Middle frontal gyrus (tissue), 1 donor: ENCODE results near the gene STPG4.

Source experiments
- DNase-seq: peaks from one replicate; pipeline ENCODE4 v3.0.0-alpha.2; 2015; ENCODE audit warnings: low spot score; ENCODE audit errors: extremely low spot score

Gene STPG4

DNA sequence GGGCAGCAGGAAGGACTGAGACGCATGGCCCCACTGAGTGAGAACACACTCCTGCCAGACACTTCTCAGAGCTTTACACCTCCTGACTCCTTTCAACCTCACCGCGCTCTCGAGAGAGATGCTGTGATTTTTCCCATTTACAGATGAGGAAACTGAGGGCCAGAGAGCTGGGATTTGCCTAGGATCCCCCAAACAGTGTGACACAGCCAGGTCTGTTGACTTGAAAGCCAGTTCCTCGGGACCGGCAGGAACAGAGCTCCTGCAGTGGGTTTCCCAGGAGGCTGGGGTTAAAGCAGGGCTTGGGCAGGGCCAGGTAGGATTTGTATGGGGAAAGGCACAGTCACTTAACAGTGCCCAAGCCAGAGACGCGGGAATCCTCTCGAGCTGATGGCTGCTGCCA is 81.9 kb downstream of the STPG4 start:
- DNase-seq, result no peak

DNA sequence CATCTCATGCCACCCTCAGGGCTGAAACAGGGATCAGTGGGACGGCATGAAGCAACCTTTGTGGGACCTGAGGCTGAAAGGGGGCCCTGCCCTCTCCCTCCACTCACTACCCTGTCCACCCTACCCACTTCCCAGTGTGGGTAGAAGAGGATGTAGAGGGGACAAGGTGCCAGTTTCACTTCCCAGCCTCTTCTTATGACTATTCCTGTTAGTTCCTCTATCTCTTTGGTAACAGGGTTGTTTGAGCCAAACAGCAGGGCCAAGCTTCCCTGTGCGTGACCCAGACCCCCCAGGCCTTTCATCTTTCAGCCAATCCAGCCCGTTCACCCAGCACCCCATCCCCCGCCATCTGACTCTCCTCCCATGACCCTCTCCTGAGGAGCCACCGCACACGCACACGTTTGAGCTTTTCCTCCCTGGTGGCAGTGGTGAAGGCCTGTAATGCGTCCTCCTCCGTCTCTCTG is 82.3 kb downstream of the STPG4 start:
- no peak for DNase-seq

DNA sequence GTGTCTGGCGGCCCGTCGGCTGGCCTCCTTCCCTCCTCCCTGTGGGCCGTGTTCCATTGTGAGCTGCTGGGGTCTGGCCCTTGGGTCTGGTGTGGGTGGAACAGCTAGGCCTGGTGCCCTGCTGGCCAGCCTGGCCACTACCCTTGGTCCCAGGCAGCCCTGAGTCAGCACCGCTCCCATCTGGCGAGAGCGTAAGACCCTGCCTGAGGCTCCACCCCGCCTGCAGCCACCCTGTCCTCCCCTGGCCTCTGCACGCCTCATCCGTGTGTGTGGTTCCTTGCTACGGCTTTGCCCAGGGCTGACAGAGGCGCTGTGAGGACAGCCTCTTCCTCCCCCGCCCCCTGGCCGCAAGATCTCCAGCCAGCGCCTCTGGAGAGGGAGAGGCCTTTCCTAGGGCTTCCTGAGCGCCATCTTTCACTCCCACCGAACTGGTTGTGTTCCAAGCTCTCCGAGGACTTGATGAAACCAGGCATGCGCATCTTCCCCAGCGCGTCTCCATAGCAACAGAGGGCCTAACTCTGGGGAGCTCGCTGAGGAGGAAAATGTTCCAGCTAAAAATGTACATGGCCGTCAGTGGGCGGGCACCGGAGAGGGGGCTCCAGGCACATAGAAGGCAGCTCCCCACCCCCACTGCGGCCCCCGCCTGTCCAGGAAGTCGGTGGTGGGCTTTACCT is 83.0 kb downstream of the STPG4 start:
- DNase-seq, result peak; percentile 91

DNA sequence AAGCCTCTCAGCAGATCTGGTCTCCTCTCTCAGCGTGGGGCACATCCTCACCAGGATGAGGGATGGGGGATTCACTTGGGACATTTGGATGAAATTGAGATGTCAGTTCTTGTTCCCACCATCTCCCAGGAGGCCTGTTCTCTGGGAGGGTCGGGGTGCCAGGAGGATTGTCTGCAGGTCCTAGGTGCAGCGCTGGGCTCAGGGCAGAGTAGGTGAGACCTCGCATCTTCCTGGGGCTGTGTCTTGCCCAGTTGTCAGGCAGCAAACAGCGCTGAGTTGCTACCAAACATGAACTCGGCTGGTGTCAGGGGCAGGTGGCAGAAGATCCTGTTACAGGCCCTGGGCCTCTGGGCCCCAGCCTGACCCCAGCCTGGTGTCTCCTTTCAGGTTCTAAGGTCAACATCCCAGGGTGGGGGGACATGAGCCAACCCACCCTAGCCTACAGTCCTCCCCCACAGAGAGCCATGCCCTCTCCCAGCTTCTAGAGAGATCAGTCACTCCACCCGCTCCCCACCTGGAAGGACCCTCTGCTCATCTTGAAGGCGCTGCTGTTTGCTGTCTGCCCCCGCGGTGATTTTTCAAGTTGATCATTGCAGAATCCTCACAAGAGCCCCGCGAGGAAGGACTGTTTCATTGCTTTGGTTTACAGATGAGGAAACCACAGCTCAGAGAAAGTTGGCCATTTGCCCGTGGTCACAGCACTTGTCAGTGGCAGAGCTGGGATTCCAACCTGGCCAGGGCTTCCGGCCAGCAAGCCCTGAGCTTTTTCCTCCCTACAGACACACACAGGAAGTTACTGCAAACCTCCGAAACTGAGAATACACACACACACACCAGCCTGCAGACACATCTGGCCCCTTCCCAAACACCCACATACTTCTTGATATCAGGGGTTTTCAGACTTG is 83.9 kb downstream of the STPG4 start:
- no peak for DNase-seq

DNA sequence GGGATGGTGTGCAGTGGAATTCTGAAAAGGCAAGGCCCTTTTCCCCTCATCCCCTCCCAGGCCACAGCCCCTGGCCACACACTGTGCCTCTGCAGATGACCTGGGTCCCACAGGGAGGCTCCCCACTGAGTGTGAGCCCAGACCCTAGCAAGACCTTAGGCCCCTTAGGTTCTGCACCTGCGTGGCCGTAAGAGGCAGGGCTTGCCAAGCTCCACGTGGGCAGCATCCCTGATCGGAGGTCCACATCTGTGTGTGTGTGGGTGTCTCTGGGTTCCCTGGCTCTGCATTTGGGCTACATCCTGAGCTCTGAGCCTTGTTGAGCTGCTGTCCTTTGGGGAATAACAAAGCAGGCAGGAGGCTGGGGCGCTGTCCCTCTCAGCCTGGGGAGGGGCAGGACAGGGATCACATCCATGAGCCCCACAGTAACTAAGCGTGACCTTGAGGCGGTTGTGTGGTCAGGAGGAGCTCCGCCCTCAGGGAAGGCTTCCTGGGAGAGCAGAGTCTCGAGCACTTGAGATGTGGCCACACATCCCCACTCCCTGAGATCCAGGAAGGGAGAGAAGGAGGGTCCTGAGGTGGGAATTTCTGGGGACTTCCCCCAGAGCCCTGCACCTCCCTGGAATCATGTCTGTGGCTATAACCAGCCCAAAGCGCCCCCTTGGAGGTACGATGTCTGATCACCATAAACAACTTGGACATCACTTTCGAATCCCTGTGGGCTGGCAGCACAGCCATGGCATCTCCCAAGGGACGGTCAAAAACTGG is 84.8 kb downstream of the STPG4 start:
- DNase-seq, result no peak

- DNase-seq, result no peak
These were observed 85.4 kb downstream of the STPG4 start for GRCh38 chr2:47069628-47070154.

DNA sequence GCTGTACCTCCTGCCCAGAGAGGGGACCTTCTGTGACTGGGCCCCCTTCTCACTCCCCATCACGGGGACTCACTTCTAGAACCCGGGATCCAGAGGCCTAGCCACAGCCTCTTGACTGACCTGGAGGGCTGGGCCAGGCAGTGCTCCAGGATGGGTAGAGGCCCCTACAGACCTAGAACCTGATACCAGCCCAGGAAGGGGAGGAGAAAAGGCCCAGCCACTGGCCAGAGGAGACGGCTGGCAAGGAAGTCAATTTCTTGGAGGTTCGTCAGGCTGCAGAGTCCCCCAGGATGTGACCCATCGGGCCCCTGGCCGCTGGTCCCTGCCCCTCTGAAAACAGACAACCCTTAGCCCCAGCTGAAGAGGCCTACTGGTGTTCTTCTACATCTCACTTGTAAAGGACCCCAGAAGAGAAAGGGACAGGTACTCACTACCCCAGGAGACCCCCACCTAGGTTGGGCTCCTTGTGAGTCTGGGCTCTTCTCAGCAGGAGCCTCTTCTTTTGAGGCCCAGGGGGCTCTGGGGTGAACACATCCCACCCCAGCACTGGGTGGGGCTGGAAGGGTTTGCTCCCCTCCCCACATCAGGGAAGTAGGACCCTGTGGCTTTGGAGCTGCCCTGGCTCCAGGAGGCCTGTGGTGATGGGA is 86.0 kb downstream of the STPG4 start:
- DNase-seq, result no peak

- no peak for DNase-seq
These were observed 87.2 kb downstream of the STPG4 start for GRCh38 chr2:47067788-47068407.

GRCh38 chr2:47065771-47066380 is 89.2 kb downstream of the STPG4 start:
- no peak for DNase-seq

- no peak for DNase-seq
These were observed 89.8 kb downstream of the STPG4 start for GRCh38 chr2:47065343-47065742.

- DNase-seq, result no peak
These were observed 91.0 kb downstream of the STPG4 start for GRCh38 chr2:47064106-47064505.

DNA sequence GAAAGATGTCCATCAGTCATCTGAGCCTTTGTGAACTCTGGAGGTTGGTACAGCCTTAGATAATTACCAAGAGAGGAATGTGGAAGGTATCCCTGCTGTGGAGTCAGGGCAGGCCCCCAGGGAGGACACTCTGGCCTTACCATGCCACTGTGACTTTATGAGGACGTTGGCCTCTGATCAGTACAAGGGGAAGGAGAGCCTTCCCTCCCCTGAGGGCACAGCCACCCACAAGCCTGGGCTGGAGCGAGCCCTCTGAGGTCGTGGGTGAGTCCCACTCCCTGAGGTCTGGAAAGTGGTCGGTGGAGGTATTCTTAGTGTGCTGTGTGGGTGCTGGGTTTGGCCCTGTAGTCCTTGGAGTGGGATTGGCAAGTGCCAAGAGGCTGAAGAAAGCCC is 91.6 kb downstream of the STPG4 start:
- no peak for DNase-seq

DNA sequence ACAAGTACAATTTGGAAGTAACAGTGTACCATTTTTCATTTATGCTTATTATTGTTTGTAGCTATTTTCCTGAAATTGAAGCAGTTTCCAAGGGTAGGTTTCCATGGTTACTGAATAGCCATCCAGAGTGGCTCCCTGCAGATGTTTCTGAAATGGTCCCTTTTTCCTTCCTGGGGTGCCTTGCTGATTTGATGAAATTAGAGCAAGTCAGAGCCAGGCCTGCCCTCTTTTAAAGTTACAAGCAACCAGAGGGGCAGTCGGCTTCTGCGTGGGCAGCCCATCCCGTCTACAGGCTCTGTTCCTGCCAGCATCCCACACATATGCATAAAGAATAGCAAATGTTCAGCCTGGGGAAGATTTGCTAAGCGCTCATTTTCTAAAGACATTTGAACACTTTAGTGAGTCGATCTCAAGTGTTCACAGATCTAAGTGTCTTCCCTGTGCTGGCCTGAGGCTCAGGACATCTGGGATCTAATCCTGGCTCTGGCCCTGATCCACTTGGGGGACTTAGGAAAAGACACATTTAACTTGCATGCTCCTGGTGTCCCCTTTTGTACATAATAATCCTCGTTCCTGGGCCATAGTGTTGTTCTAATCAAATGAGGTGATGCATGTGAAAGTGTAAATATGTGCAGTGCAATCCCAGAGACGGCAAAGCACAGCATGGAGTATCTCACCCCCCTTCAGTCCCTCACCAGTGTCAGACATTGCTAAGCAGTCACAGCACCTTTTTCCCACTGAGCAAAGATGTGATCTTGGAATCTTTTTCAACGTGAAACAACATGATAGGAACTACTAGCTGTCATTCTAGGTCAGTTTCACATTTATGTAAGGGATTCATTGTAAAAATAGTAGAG is 92.2 kb downstream of the STPG4 start:
- DNase-seq, result no peak

DNA sequence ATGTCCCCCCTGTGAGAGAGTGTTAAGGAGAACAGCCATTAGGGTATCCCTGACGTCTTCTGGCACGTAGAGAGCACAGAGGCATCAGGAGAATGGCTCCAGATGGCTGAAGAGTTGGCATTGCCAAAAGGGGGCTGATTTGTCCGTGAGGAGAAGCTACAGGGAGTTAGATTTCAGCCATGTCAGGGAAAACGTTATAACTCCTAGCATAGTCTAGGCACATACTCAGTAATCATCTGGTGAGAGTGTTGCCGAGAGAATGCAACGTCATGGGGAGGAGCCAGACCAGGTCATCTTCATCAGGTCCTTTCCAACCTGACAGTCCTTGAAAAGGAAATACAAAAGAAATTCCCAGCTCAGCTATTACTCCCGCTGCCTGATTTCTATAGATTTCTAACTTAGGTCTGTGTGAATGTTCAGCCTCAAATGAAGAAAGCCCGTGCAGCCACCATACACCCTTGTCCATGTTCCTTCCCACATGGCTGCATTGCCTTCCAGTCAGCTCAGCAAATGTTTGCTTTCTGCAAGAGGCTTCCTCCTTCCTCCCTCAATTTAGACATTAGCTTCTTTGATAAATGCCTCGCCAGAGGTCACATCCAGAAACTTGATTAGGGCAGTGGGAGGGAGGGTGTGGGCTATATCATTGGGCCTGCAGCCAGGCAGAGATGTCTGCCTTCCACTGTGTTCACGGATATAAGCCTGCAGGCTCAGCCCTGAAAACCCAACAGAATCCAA is 93.0 kb downstream of the STPG4 start:
- DNase-seq, result no peak

GRCh38 chr2:47060652-47061170 is 94.4 kb downstream of the STPG4 start:
- DNase-seq, result no peak

- DNase-seq, result no peak
These were observed 96.8 kb downstream of the STPG4 start for GRCh38 chr2:47058003-47058931.

GRCh38 chr2:47057687-47058002 is 97.5 kb downstream of the STPG4 start:
- DNase-seq, result no peak
